Thyroid gland (tissue), 4 donors: ENCODE results near the gene PRKCA.

Experiments
- POLR2A ChIP-seq, 2 donors: fragments of 450-650 bp; IDR thresholded peaks; one replicate each; pipeline ENCODE4 v1.6.1; 2017; ENCODE audit warnings: antibody characterized with exemption in 2 of 2, mild to moderate bottlenecking in 2 of 2, moderate library complexity in 1 of 2
- TF ChIP-seq, protein P1 (sequence below), 6 experiments: fragments of 200-600 bp in 3 of 6; fragments of 450-650 bp in 3 of 6; sonication (generic) in 3 of 6; IDR thresholded peaks; one replicate each; pipeline ENCODE4 v1.5.1; 2016 to 2019; ENCODE audit warnings: antibody characterized with exemption in 6 of 6, mild to moderate bottlenecking in 2 of 6, inconsistent platforms in 1 of 6, moderate library complexity in 1 of 6

DNA sequence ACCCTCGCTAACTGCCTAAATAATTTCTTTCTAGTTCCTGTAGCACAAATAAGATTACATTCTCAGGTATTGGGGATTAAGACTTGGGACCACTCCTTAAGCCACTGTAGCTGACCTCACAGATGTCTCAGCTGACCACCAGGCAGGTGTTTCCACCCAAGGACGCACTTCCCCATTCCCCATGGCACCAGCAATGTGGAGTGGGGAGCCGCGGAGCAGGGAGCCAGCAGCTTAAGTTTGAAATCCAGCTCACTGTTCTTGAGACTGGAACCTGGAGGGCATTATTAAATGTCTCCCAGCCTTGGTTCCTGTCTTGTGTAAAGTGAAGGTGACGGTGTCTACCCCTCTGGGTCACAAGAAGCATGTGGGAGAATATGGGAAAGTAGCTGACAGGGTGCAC, 283.1 kb downstream of the PRKCA start:
- TF ChIP-seq, protein P1, sequence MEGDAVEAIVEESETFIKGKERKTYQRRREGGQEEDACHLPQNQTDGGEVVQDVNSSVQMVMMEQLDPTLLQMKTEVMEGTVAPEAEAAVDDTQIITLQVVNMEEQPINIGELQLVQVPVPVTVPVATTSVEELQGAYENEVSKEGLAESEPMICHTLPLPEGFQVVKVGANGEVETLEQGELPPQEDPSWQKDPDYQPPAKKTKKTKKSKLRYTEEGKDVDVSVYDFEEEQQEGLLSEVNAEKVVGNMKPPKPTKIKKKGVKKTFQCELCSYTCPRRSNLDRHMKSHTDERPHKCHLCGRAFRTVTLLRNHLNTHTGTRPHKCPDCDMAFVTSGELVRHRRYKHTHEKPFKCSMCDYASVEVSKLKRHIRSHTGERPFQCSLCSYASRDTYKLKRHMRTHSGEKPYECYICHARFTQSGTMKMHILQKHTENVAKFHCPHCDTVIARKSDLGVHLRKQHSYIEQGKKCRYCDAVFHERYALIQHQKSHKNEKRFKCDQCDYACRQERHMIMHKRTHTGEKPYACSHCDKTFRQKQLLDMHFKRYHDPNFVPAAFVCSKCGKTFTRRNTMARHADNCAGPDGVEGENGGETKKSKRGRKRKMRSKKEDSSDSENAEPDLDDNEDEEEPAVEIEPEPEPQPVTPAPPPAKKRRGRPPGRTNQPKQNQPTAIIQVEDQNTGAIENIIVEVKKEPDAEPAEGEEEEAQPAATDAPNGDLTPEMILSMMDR (IDR thresholded peaks at IDR 0.05) = no peak
- no peak for TF ChIP-seq POLR2A (IDR thresholded peaks at IDR 0.05)
